ENCODE results near the gene DPH3.

Gene DPH3

DNA sequence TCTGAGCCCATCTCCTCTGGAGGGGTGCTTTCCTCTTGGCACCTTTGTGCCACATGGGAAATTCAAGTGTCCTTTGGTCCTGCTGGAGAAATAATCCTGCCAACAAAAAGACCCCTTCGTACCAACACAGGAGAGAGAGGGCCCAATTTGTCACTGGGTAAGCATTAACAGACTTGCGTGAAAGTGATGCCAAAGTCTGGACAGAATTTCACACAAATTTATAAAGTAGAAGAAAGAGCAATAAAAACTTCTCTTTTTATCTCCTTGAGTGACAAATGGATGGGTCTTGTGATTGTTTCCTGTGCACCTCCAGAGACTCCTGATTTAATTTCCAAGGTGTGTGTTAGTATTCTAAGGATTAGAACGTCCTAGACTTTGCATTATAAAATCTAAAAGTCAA is 14.9 kb downstream of the DPH3 start (continued):
- TF ChIP-seq ZNF184 (tag by site-specific recombination; IDR thresholded peaks at IDR 0.05) (no peak), ZNF341 (tag by site-specific recombination; IDR thresholded peaks at IDR 0.05; ENCODE audit: low read depth) (no peak), ZNF114 (tag by site-specific recombination; IDR thresholded peaks at IDR 0.05) (no peak)

GRCh38 chr3:16249336-16249735 is 15.4 kb downstream of the DPH3 start:
- H3K4me3 ChIP-seq (ENCODE audit: low read depth, low read length): no peak overlapping the region
- no peak for TF ChIP-seq ZNF585B (tag by site-specific recombination; IDR thresholded peaks at IDR 0.05)
- no peak for TF ChIP-seq ZNF837 (tag by site-specific recombination; IDR thresholded peaks at IDR 0.05)
- no peak for TF ChIP-seq INSM2 (tag by site-specific recombination; IDR thresholded peaks at IDR 0.05)
- TF ChIP-seq ZNF239 (tag by site-specific recombination; IDR thresholded peaks at IDR 0.05): no peak
- TF ChIP-seq ZNF707 (tag by site-specific recombination; IDR thresholded peaks at IDR 0.05): no peak
- TF ChIP-seq CTCF (tag by site-specific recombination; IDR thresholded peaks at IDR 0.05): 0 out of 2 replicates have a peak, but pooled peaks have one; percentile 9
- no peak for TF ChIP-seq ZNF354C (tag by site-specific recombination; IDR thresholded peaks at IDR 0.05; ENCODE audit: borderline replicate concordance, low read depth)
- TF ChIP-seq MZF1 (tag by site-specific recombination; IDR thresholded peaks at IDR 0.05; ENCODE audit: borderline replicate concordance): no peak
- no peak for TF ChIP-seq ZNF521 (tag by site-specific recombination; IDR thresholded peaks at IDR 0.05)
- TF ChIP-seq ZNF140 (tag by site-specific recombination; IDR thresholded peaks at IDR 0.05): no peak
- TF ChIP-seq ZNF654 (tag by site-specific recombination; IDR thresholded peaks at IDR 0.05; ENCODE audit: low read depth): peak; percentile 50
- TF ChIP-seq ZNF843 (tag by site-specific recombination; IDR thresholded peaks at IDR 0.05): no peak
- TF ChIP-seq, protein P1, sequence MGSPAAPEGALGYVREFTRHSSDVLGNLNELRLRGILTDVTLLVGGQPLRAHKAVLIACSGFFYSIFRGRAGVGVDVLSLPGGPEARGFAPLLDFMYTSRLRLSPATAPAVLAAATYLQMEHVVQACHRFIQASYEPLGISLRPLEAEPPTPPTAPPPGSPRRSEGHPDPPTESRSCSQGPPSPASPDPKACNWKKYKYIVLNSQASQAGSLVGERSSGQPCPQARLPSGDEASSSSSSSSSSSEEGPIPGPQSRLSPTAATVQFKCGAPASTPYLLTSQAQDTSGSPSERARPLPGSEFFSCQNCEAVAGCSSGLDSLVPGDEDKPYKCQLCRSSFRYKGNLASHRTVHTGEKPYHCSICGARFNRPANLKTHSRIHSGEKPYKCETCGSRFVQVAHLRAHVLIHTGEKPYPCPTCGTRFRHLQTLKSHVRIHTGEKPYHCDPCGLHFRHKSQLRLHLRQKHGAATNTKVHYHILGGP (tag by site-specific recombination; IDR thresholded peaks at IDR 0.05): no peak
- no peak for TF ChIP-seq GLI4 (tag by site-specific recombination; IDR thresholded peaks at IDR 0.05)
- no peak for TF ChIP-seq ZNF362 (tag by site-specific recombination; IDR thresholded peaks at IDR 0.05)
- ChIA-PET CTCF (interaction anchor here (1.0 to 1.7 kb wide), 4 partner anchors 10 to 436 kb away, joined by 3 to 8 read pairs (median 4); no protein-coding TSS in a partner anchor), POLR2A (no interaction called here)
- no peak overlapping the region for H3K27ac ChIP-seq (ENCODE audit: extremely low read depth, low read depth, low read length)
- H3K9me3 ChIP-seq (ENCODE audit: control insufficient read depth, insufficient read depth, low read depth, low read length): no peaks in the 10 kb centered on the region
- H3K36me3 ChIP-seq (ENCODE audit: control insufficient read depth in 2 of 2, insufficient read depth in 1 of 2, low read length in 2 of 2): no peaks in the 10 kb centered on the region
- H3K4me1 ChIP-seq (ENCODE audit: control insufficient read depth, insufficient read depth, low read length): no peaks in the 10 kb centered on the region

DNA sequence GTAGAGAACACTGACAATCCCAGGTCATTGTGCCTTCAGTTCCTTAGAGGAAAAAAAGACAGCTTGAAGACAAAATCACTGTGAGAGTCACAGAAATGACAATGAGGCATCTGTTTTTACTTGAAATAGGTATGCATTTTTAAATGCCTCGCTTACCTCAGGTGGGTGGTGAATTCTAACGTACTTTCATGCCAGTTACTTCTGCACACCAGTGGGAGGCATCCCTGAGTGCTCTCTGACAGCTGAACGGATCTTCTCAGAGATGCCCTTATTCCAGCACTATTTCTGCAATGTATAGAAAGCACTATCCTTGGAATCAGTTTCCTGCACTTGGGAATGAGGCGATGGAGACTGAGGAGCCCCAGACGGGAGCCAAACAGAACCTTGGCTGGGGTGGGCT is 16.2 kb downstream of the DPH3 start:
- ChIA-PET POLR2A (interaction anchor here (0.6 kb wide), 1 partner anchor 17 kb away, joined by 3 read pairs; the partner anchor contains the start of gene OXNAD1), CTCF (interaction anchor here (0.6 to 1.9 kb wide), 24 partner anchors 10 to 618 kb away, joined by 3 to 16 read pairs (median 4); no protein-coding TSS in a partner anchor)
- H3K4me1 ChIP-seq (ENCODE audit: control insufficient read depth, insufficient read depth, low read length): no peaks in the 10 kb centered on the region
- H3K4me3 ChIP-seq (ENCODE audit: low read depth, low read length): no peak overlapping the region
- no peaks in the 10 kb centered on the region for H3K36me3 ChIP-seq (ENCODE audit: control insufficient read depth in 2 of 2, insufficient read depth in 1 of 2, low read length in 2 of 2)
- no peaks in the 10 kb centered on the region for H3K9me3 ChIP-seq (ENCODE audit: control insufficient read depth, insufficient read depth, low read depth, low read length)
- H3K27ac ChIP-seq (ENCODE audit: extremely low read depth, low read depth, low read length): no peak overlapping the region
- TF ChIP-seq GLI4 (tag by site-specific recombination; IDR thresholded peaks at IDR 0.05): no peak
- TF ChIP-seq IKZF3 (tag by site-specific recombination; IDR thresholded peaks at IDR 0.05): no peak
- no peak for TF ChIP-seq TSHZ1 (tag by site-specific recombination; IDR thresholded peaks at IDR 0.05; ENCODE audit: borderline replicate concordance)
- TF ChIP-seq REPIN1 (tag by site-specific recombination; IDR thresholded peaks at IDR 0.05; ENCODE audit: low read depth): no peak
- TF ChIP-seq ZBTB21 (tag by site-specific recombination; IDR thresholded peaks at IDR 0.05): no peak
- no peak for TF ChIP-seq ATF2 (tag by site-specific recombination; IDR thresholded peaks at IDR 0.05; ENCODE audit: low read depth)
- no peak for TF ChIP-seq YY1 (tag by site-specific recombination; IDR thresholded peaks at IDR 0.05)
